Transverse colon (tissue), 4 donors: ENCODE measurements around the gene CDK5R2. TPM values are rescaled to one million over a fixed set of nuclear protein-coding genes. Genes with fewer than 3 reads are reported as not detected.

Experiments
- DNase-seq: peaks from one replicate; pipeline ENCODE4 v3.0.0-alpha.2; 2019
- H3K27ac ChIP-seq, 4 donors: fragments of 200-600 bp; sonication (generic); 2 replicates each; pipeline ENCODE4 v1.5.1; 2016 to 2018; ENCODE audit warnings: inconsistent platforms in 4 of 4
- H3K27me3 ChIP-seq: fragments of 200-600 bp; sonication (generic); 2 replicates; pipeline ENCODE4 v1.5.1; 2017; ENCODE audit warnings: inconsistent platforms
- H3K36me3 ChIP-seq, 4 donors: fragments of 200-600 bp; sonication (generic); 2 replicates each; pipeline ENCODE4 v1.5.1; 2017 to 2019; ENCODE audit warnings: inconsistent platforms in 4 of 4
- H3K4me1 ChIP-seq, 4 donors: fragments of 200-600 bp; sonication (generic); 2 replicates each; pipeline ENCODE4 v1.5.1; 2017 to 2020; ENCODE audit warnings: inconsistent platforms in 4 of 4
- H3K4me3 ChIP-seq, 4 donors: fragments of 200-600 bp; sonication (generic); 1 replicate in 1 of 4; 2 replicates in 3 of 4; pipeline versions ENCODE4 v1.5.1 to v1.6.1; 2017 to 2019; ENCODE audit warnings: inconsistent platforms in 4 of 4
- H3K9me3 ChIP-seq, 2 donors: fragments of 200-600 bp; sonication (generic); 2 replicates each; pipeline ENCODE4 v1.5.1; 2017 to 2019; ENCODE audit warnings: inconsistent platforms in 2 of 2
- EP300 ChIP-seq: sonication (generic); formaldehyde crosslinking; IDR thresholded peaks from one replicate; pipeline ENCODE4 v1.6.1; 2017; ENCODE audit warnings: antibody characterized with exemption, low read depth
- POLR2A ChIP-seq: fragments of 450-650 bp; IDR thresholded peaks from one replicate; pipeline ENCODE4 v1.6.1; 2016; ENCODE audit warnings: antibody characterized with exemption, mild to moderate bottlenecking, moderate library complexity
- POLR2AphosphoS5 ChIP-seq, 3 donors: sonication (generic); formaldehyde crosslinking; IDR thresholded peaks; one replicate each; pipeline ENCODE4 v1.6.1; 2016; ENCODE audit warnings: antibody characterized with exemption in 3 of 3
- WGBS, 2 donors: methylation state at CpG; one replicate each; pipeline ENCODE4 v1.1.5; 2018; ENCODE audit warnings: low coverage in 1 of 2; 5-methylcytosine and 5-hydroxymethylcytosine counted together
- in situ Hi-C, 4 donors: fragments of 200-750 bp; cut with MboI; loops; one replicate each; pipeline versions ENCODE4 v1.15.0 to v1.15.1; 2017; ENCODE audit warnings: low sequenced_read_pairs in 3 of 4, low pct_ligation_motif_present in 1 of 4, low pct_unique_long_range_greater_than_20kb in 1 of 4
- intact Hi-C: fragments of 100-400 bp; cut with DNase I; formaldehyde crosslinking; loops from one replicate; pipeline ENCODE4 v1.15.1; 2023; ENCODE audit warnings: low total_unique reads
- total RNA-seq, 4 donors: library from RNA; depleted of rRNA; stranded (reverse); fragments of >200 nt; gene quantifications; one replicate each; pipeline ENCODE4 v1.1.0, GENCODE V29; 2016
- TF ChIP-seq, protein P1 (sequence below), 5 experiments: fragments of 200-600 bp in 3 of 5; fragments of 450-650 bp in 2 of 5; sonication (generic) in 3 of 5; IDR thresholded peaks; 1 replicate in 2 of 5; 2 replicates in 3 of 5; pipeline ENCODE4 v1.5.1; 2016 to 2017; ENCODE audit warnings: antibody characterized with exemption in 5 of 5, inconsistent platforms in 3 of 5, mild to moderate bottlenecking in 2 of 5, moderate library complexity in 1 of 5

CDK5R2 gene
- total RNA-seq, 4 donors from 2014 or later = 0.41 TPM; not detected in 3

- H3K36me3 ChIP-seq = no peaks in the 10 kb centered on the region
- peaks cover 20 to 47% (median 35%) of the 10 kb centered on the region in 4 donors for H3K4me1 ChIP-seq
- intact Hi-C loops (no loop called here), in situ Hi-C loops (no loop called here)
- 58 to 60% methylated on average over 2 to 12 of the region's 12 CpGs for WGBS, 2 donors
- TF ChIP-seq, protein P1, sequence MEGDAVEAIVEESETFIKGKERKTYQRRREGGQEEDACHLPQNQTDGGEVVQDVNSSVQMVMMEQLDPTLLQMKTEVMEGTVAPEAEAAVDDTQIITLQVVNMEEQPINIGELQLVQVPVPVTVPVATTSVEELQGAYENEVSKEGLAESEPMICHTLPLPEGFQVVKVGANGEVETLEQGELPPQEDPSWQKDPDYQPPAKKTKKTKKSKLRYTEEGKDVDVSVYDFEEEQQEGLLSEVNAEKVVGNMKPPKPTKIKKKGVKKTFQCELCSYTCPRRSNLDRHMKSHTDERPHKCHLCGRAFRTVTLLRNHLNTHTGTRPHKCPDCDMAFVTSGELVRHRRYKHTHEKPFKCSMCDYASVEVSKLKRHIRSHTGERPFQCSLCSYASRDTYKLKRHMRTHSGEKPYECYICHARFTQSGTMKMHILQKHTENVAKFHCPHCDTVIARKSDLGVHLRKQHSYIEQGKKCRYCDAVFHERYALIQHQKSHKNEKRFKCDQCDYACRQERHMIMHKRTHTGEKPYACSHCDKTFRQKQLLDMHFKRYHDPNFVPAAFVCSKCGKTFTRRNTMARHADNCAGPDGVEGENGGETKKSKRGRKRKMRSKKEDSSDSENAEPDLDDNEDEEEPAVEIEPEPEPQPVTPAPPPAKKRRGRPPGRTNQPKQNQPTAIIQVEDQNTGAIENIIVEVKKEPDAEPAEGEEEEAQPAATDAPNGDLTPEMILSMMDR (IDR thresholded peaks at IDR 0.05) = no peak
- no peak for TF ChIP-seq POLR2AphosphoS5 (IDR thresholded peaks at IDR 0.05)
- TF ChIP-seq POLR2A = no peak
- no peak for TF ChIP-seq EP300
- H3K27ac ChIP-seq = peak overlapping the region in 1 of 4 donors; percentile 90
- peaks cover 81% of the 10 kb centered on the region for H3K27me3 ChIP-seq
- H3K4me3 ChIP-seq = no peak overlapping the region
- no peak for DNase-seq
- H3K9me3 ChIP-seq = no peaks in the 10 kb centered on the region
Observed at GRCh38 chr2:218998414-218999002, 39.0 kb downstream of the CDK5R2 start.

- WGBS, 2 donors = 50 to 81% methylated on average over 4 to 10 of the region's 10 CpGs
Observed at GRCh38 chr2:218999021-218999880, 39.8 kb downstream of the CDK5R2 start.

DNA sequence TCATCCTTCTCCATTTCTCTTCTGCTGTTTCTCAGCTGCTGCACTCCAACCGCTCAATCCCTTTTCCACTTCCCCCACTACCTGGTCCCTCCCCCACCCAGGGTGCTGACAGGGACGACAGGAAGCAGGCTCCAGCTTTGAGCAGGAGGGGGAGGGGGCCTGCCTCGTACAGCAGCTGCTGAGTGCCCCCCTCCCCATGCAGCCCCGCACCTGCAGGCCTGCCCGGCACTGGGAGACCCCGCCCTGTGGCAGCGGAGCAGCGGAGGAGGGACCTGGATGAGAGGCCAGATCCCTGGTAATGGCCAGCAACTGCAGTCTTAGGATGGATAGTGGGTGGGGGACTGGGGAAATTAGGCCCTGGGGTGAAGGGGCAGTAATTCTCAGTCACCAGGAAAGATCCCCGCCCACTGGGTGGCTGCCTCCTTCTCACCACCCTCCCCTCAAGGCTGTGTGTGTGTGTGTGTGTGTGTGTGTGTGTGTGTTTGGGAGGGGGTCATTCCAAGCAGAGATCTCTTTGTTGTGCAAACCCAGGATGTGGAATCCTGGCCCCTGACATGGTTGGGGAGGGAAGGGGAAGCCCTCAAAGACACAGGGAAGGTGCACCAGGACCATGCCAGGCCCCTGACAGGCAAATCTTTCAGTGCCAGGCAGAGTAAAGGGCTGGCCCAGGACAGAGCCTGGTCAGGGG is 40.6 kb downstream of the CDK5R2 start:
- in situ Hi-C loops = no loop called here
- 16% methylated on average over 9 of the region's 9 CpGs; no CpG with 5 or more reads in 1 of the 2 donors for WGBS, 2 donors
- no peak for DNase-seq
- Histone ChIP-seq H3K4me1 (peaks cover 14 to 40% (median 28%) of the 10 kb centered on the region in 4 donors), H3K9me3 (no peaks in the 10 kb centered on the region), H3K27ac (peak overlapping the region; percentile 70 to 90 (median 84)), H3K36me3 (no peaks in the 10 kb centered on the region), H3K4me3 (peak overlapping the region in 2 of 4 donors; percentile 47 to 56), H3K27me3 (peaks cover 81% of the 10 kb centered on the region)
- TF ChIP-seq POLR2AphosphoS5 (IDR thresholded peaks at IDR 0.05) (no peak), EP300 (no peak), POLR2A (no peak)
- TF ChIP-seq, protein P1 (IDR thresholded peaks at IDR 0.05) = no peak
- intact Hi-C loops = no loop called here

More at GRCh38 chr2:218999021-218999880, 39.8 kb downstream of the CDK5R2 start:
- H3K36me3 ChIP-seq = no peaks in the 10 kb centered on the region
- intact Hi-C loops = no loop called here
- no peak for DNase-seq
- no peak overlapping the region for H3K4me3 ChIP-seq
- no peak for TF ChIP-seq EP300
- TF ChIP-seq POLR2A = no peak
- no peak for TF ChIP-seq POLR2AphosphoS5 (IDR thresholded peaks at IDR 0.05)
- TF ChIP-seq, protein P1 (IDR thresholded peaks at IDR 0.05) = no peak
- in situ Hi-C loops = no loop called here
- peak overlapping the region in 1 of 4 donors; percentile 90 for H3K27ac ChIP-seq
- H3K9me3 ChIP-seq = no peaks in the 10 kb centered on the region
- H3K4me1 ChIP-seq = peaks cover 14 to 41% (median 28%) of the 10 kb centered on the region in 4 donors
- peaks cover 81% of the 10 kb centered on the region for H3K27me3 ChIP-seq

GRCh38 chr2:219000569-219000960 is 41.1 kb downstream of the CDK5R2 start:
- in situ Hi-C loops (no loop called here), intact Hi-C loops (no loop called here)
- Histone ChIP-seq H3K27ac (peak overlapping the region; percentile 70 to 90 (median 84)), H3K9me3 (no peaks in the 10 kb centered on the region), H3K27me3 (peaks cover 81% of the 10 kb centered on the region), H3K4me3 (peak overlapping the region in 2 of 4 donors; percentile 47 to 56), H3K36me3 (no peaks in the 10 kb centered on the region), H3K4me1 (peaks cover 14 to 39% (median 28%) of the 10 kb centered on the region in 4 donors)
- WGBS, 2 donors = 17 to 23% methylated on average over 1 to 8 of the region's 8 CpGs
- no peak for DNase-seq
- TF ChIP-seq POLR2AphosphoS5 (IDR thresholded peaks at IDR 0.05) (no peak), POLR2A (no peak), EP300 (no peak)
- TF ChIP-seq, protein P1 (IDR thresholded peaks at IDR 0.05) = no peak
